MCF 10A (cell line): Measurements from ENCODE around the gene RBM5. TPM values are rescaled to one million over a fixed set of nuclear protein-coding genes. Genes with fewer than 3 reads are reported as not detected.

Experiments
- BruUV-seq: library from RNA; stranded (reverse); fragments of 400-500 nt; replicated peaks from 2 replicates; lab custom pipeline; 2021; lab: Mats Ljungman, UMichigan
- CTCF ChIA-PET: fragments of 300-600 bp; sonication (Branson Sonifier 250); formaldehyde crosslinking; extraction: SDS; loops from one replicate; lab custom pipeline; 2021; ENCODE audit warnings: antibody characterized with exemption, inconsistent platforms; lab: Yijun Ruan, JAX
- POLR2A ChIA-PET: fragments of 300-600, 350-650 bp; sonication (Branson Sonifier 250); formaldehyde crosslinking; extraction: SDS; loops from one replicate; lab custom pipeline; 2020; ENCODE audit warnings: antibody characterized with exemption, inconsistent platforms; lab: Yijun Ruan, JAX
- DNase-seq: peaks from one replicate; pipeline ENCODE4 v3.0.0-alpha.2; 2018; ENCODE audit not compliant: unreplicated experiment
- H3K27ac Mint-ChIP-seq: one replicate; pipeline ENCODE4 v1.8.0; 2022; ENCODE audit warnings: mild to moderate bottlenecking, low read depth, mixed read lengths; ENCODE audit not compliant: unreplicated experiment
- H3K27me3 Mint-ChIP-seq: one replicate; pipeline ENCODE4 v1.8.0; 2022; ENCODE audit warnings: mixed read lengths; ENCODE audit not compliant: insufficient read depth, unreplicated experiment
- H3K36me3 Mint-ChIP-seq: one replicate; pipeline ENCODE4 v1.8.0; 2022; ENCODE audit warnings: mild to moderate bottlenecking, moderate library complexity, mixed read lengths; ENCODE audit not compliant: insufficient read depth, unreplicated experiment
- H3K4me1 Mint-ChIP-seq: one replicate; pipeline ENCODE4 v1.8.0; 2022; ENCODE audit warnings: mixed read lengths; ENCODE audit not compliant: insufficient read depth, unreplicated experiment
- H3K4me3 Mint-ChIP-seq: one replicate; pipeline ENCODE4 v1.8.0; 2022; ENCODE audit warnings: mild to moderate bottlenecking, moderate library complexity, mixed read lengths; ENCODE audit not compliant: unreplicated experiment
- H3K9me3 Mint-ChIP-seq: one replicate; pipeline ENCODE4 v1.8.0; 2022; ENCODE audit warnings: mixed read lengths; ENCODE audit not compliant: unreplicated experiment
- CTCF ChIP-seq: fragments of 200-600 bp; IDR thresholded peaks from one replicate; pipeline ENCODE4 v1.8.0; 2022; ENCODE audit warnings: antibody characterized with exemption, mild to moderate bottlenecking; ENCODE audit not compliant: unreplicated experiment
- intact Hi-C: fragments of 100-400 bp; cut with micrococcal nuclease; formaldehyde crosslinking; loops from 2 replicates; pipeline ENCODE4 v1.14.1; 2022
- total RNA-seq: library from RNA; stranded (reverse); gene quantifications from 2 replicates; pipeline ENCODE4 v1.2.3, GENCODE V29; 2022

Gene RBM5
- total RNA-seq, 1 experiment from 2014 or later = 138 TPM

DNA sequence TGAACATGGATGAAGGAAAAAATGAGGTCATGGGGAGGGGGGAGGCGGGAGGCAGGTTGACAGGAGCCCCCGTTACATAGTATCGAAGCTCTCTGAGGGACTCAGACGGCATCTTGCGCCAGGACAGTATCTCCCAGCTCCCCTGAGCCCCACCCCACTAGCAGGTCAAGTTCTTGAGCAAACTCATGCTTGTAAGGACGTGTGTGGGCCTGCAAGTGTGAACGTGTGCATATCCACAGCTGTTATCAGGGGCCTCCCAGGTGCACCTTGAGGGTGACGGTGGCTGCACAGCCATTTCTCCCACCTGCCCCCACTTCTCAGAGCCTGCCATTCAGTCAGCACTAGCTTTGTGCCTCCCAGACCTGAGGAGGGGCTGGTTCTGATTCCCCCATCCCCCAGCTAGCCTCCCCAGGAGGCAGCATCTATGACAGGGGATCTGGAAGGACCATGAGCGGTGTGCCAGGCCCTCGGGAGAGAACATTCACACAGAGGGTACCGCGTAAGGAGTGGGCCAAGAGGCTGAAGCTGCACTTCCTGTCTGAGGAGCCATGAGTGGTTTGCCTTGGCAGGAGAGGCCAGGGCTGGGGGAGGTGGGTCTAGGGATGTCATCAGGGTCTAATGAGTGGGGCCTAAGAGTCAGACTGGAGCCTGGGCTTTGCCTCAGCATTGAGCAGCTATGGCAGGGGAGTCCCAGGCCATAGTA, 69.3 kb downstream of the RBM5 start:
- Mint-ChIP-seq H3K27me3 (no peaks in the 10 kb centered on the region), H3K36me3 (peaks cover 24% of the 10 kb centered on the region), H3K4me3 (peak overlapping the region; percentile 84), H3K4me1 (peaks cover 64% of the 10 kb centered on the region), H3K27ac (peak overlapping the region; percentile 81), H3K9me3 (no peaks in the 10 kb centered on the region)
- BruUV-seq = TSS peak; percentile 9
- ChIA-PET CTCF (interaction anchor here (0.5 to 2.6 kb wide), 4 partner anchors 8 to 373 kb away, joined by 3 to 9 read pairs (median 4); no protein-coding TSS in a partner anchor), POLR2A (interaction anchor here (0.8 to 2.7 kb wide), 5 partner anchors 8 to 88 kb away, joined by 3 to 15 read pairs (median 5); no protein-coding TSS in a partner anchor)
- TF ChIP-seq CTCF = no peak
- intact Hi-C loops = loop anchor here (2.0 kb wide), 1 partner anchor 37 kb away; no protein-coding TSS in a partner anchor
- DNase-seq = peak; percentile 92

DNA sequence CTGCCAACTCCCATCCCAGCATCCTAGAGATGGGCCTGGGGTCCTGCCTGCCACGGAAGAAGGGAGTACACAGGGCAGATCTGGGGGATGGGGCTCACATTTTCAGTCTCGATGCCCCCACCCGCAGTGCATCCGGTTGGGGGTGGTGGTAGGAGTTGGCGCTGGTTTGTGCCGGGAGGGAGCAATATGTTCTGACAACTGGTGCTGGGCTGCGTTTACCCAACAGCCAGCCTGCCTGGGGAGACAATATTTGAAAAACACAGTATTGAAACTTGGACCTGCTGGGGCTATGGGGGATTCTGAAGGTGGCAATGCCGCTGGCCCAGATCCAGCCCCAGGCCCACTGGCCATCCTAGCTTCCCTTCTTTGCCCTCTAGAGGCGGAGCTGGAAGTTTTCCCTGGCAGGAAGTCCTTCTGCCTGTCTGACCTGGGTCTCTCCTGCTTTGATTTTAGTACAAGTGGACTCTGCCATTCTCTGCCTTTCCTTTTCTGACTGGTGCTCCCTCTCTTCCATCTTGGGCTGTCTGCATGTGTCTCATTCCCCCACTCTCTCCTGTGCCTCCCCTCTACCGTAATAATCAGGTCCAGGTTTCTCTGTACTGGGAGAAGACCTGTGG, 69.9 kb downstream of the RBM5 start:
- intact Hi-C loops = no loop called here
- Mint-ChIP-seq H3K27me3 (no peaks in the 10 kb centered on the region), H3K9me3 (no peaks in the 10 kb centered on the region), H3K27ac (peak overlapping the region; percentile 81), H3K36me3 (peaks cover 31% of the 10 kb centered on the region), H3K4me3 (peak overlapping the region; percentile 84), H3K4me1 (peaks cover 64% of the 10 kb centered on the region)
- POLR2A ChIA-PET = interaction anchor here (1.4 to 2.7 kb wide), 3 partner anchors 9 to 39 kb away, joined by 3 to 15 read pairs (median 9); no protein-coding TSS in a partner anchor
- DNase-seq = peak; percentile 26
- BruUV-seq = no TSS peak
- TF ChIP-seq CTCF = no peak
- CTCF ChIA-PET = interaction anchor here (0.5 to 1.3 kb wide), 3 partner anchors 9 to 374 kb away, joined by 3 to 6 read pairs (median 3); no protein-coding TSS in a partner anchor

DNA sequence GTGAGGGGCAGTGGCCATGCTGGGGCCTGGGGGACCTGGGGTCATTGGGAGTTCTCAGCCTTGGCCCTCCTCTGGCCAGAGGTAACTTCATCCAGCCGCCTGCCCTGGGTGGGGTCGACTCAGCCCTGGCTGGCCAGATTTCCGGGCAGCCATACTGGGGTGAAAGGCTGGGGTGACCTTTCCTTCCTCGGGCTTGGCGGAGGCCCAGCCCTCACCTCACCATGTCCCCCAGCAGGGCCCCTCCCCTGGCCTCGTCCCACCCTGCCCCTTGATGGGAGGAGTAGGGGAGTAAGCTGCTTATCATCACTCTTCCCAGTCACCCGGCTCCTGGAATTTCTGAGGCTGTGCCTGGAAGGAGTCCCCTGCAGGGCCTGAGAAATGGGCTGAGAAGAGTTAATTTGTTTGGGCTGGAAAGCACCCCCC, 71.9 kb downstream of the RBM5 start:
- peaks cover 77% of the 10 kb centered on the region for H3K4me1 Mint-ChIP-seq
- BruUV-seq = no TSS peak
- no peak overlapping the region for H3K27ac Mint-ChIP-seq
- no peak for TF ChIP-seq CTCF
- ChIA-PET CTCF (interaction anchor here (0.5 to 1.0 kb wide), 2 partner anchors 30 to 163 kb away, joined by 3 to 4 read pairs; no protein-coding TSS in a partner anchor), POLR2A (interaction anchor here (1.9 kb wide), 1 partner anchor 8 kb away, joined by 8 read pairs; no protein-coding TSS in a partner anchor)
- no peak for DNase-seq
- intact Hi-C loops = no loop called here
- H3K36me3 Mint-ChIP-seq = peaks cover 35% of the 10 kb centered on the region
- no peaks in the 10 kb centered on the region for H3K27me3 Mint-ChIP-seq
- no peaks in the 10 kb centered on the region for H3K9me3 Mint-ChIP-seq
- no peak overlapping the region for H3K4me3 Mint-ChIP-seq

DNA sequence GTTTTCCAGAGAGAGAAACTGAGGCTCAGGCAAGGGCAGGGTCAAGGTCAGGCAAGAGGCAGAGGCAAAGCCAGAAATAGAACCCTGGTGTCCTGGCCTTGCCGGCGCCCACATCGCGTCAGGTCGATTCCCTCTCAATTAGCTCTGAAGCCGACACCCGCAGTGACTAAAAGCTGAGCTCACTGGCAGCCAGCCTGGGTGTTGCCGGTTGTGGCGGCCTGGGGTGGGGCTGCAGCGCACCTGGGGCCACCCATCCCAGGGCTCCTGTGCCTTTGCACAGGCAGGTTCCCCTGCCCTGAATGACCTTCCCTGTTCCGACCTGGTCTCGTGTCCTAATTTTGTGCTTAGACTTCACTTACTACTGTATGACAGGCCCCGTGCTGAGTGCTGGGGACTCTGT, 72.6 kb downstream of the RBM5 start:
- peak overlapping the region; percentile 41 for H3K27ac Mint-ChIP-seq
- H3K27me3 Mint-ChIP-seq = no peaks in the 10 kb centered on the region
- ChIA-PET CTCF (interaction anchor here (0.5 to 1.7 kb wide), 3 partner anchors 21 to 163 kb away, joined by 3 to 7 read pairs (median 5); no protein-coding TSS in a partner anchor), POLR2A (interaction anchor here (0.6 to 1.9 kb wide), 3 partner anchors 9 to 30 kb away, joined by 3 to 9 read pairs (median 8); no protein-coding TSS in a partner anchor)
- H3K36me3 Mint-ChIP-seq = peaks cover 35% of the 10 kb centered on the region
- intact Hi-C loops = no loop called here
- peak; percentile 71 for DNase-seq
- peak overlapping the region; percentile 9 for H3K4me3 Mint-ChIP-seq
- peaks cover 84% of the 10 kb centered on the region for H3K4me1 Mint-ChIP-seq
- no peaks in the 10 kb centered on the region for H3K9me3 Mint-ChIP-seq
- TF ChIP-seq CTCF = no peak
- BruUV-seq = no TSS peak
